Stimulated activated CD4-positive, alpha-beta T cell treated with anti-CD3 and anti-CD28 coated beads, Interleukin-2, amount 100 ng/mL, for 4 hours (primary cell): ENCODE data around the gene LRRC3.

ENCODE experiments used
- DNase-seq: peaks from one replicate; pipeline ENCODE4 v3.0.0-alpha.2; 2020; ENCODE audit warnings: low read depth

LRRC3 gene

GRCh38 chr21:44424608-44425306 is 30.6 kb upstream of the LRRC3 start:
- no peak for DNase-seq

- DNase-seq, result no peak
Measured at GRCh38 chr21:44425307-44425894, 29.9 kb upstream of the LRRC3 start.

GRCh38 chr21:44425895-44426662 is 29.2 kb upstream of the LRRC3 start:
- DNase-seq, result no peak

- DNase-seq, result no peak
Measured at GRCh38 chr21:44426663-44427191, 28.6 kb upstream of the LRRC3 start.

- DNase-seq, result no peak
Measured at GRCh38 chr21:44427241-44428120, 27.8 kb upstream of the LRRC3 start.

GRCh38 chr21:44428281-44428960 is 26.9 kb upstream of the LRRC3 start:
- no peak for DNase-seq

- DNase-seq, result no peak
Measured at GRCh38 chr21:44429894-44430293, 25.4 kb upstream of the LRRC3 start.

GRCh38 chr21:44431300-44431699 is 24.0 kb upstream of the LRRC3 start:
- DNase-seq, result no peak

GRCh38 chr21:44432841-44433790 is 22.2 kb upstream of the LRRC3 start:
- no peak for DNase-seq

GRCh38 chr21:44433791-44434567 is 21.3 kb upstream of the LRRC3 start:
- no peak for DNase-seq

GRCh38 chr21:44434568-44434925 is 20.8 kb upstream of the LRRC3 start:
- no peak for DNase-seq

- DNase-seq, result no peak
Measured at GRCh38 chr21:44434936-44435635, 20.2 kb upstream of the LRRC3 start.

- DNase-seq, result no peak
Measured at GRCh38 chr21:44436111-44436611, 19.1 kb upstream of the LRRC3 start.

- no peak for DNase-seq
Measured at GRCh38 chr21:44436958-44437357, 18.4 kb upstream of the LRRC3 start.

- DNase-seq, result no peak
Measured at GRCh38 chr21:44437371-44437695, 18.0 kb upstream of the LRRC3 start.

- no peak for DNase-seq
Measured at GRCh38 chr21:44437696-44438431, 17.4 kb upstream of the LRRC3 start.

- no peak for DNase-seq
Measured at GRCh38 chr21:44438531-44439210, 16.6 kb upstream of the LRRC3 start.

GRCh38 chr21:44439211-44439600 is 16.1 kb upstream of the LRRC3 start:
- no peak for DNase-seq
